ENCODE measurements around the gene DNAI1. TPM values are rescaled to one million over a fixed set of nuclear protein-coding genes. Genes with fewer than 3 reads are reported as not detected.

DNAI1 gene
- polyA plus RNA-seq, 1 donor (not counting 4 experiments of a cell fraction or from before 2014, with no cell fraction given), result 0.08 TPM

DNA sequence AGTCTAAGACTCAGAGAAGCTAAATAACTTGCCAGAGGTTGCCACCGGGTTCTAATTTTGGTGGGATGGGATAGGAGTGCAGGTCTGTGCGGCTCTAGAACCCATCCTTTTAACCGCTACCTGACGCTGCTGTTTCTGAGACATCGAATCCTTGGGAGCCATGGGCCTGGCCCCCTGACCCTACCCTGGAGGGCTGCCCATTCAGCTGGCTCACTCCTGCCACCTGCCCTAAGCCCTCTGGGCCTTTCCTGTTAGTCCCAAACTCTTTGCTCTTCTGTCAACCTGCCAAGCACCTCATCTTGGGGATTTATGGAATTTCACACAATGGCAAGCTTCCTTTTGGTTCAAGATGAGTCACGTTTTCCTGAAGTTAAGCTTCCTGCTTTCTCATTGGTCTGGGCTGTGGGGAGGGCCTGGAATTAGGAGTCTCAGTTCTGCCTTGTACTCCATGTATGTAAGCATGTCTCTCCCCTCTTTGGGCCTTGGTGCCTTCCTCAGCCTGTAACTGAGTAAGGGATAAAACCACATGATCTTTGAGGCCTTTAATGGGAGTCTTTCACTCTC, 37.6 kb downstream of the DNAI1 start:
- TF ChIP-seq CTCF (optimal IDR thresholded peaks at IDR 0.05 in 1 of 3, IDR thresholded peaks at IDR 0.05 in 1 of 3, conservative IDR thresholded peaks at IDR 0.05 in 1 of 3; ENCODE audit: extremely low read depth in 1 of 3, insufficient read depth in 2 of 3, low read length in 3 of 3), result no peak
- TF ChIP-seq EZH2 (IDR thresholded peaks at IDR 0.05; ENCODE audit: low read length), result no peak
- H3K9me3 ChIP-seq (ENCODE audit: control insufficient read depth, low read depth, low read length), result no peaks in the 10 kb centered on the region
- H3K4me3 ChIP-seq (ENCODE audit: control insufficient read depth in 2 of 3, extremely low read depth in 1 of 3, insufficient read depth in 2 of 3, low read depth in 1 of 3, low read length in 3 of 3), result no peak overlapping the region
- H3K9me1 ChIP-seq (ENCODE audit: control insufficient read depth, extremely low read depth, insufficient read depth, low read length), result no peaks in the 10 kb centered on the region
- dilution Hi-C loops (cut with MboI; ENCODE audit: extremely low pct_ligation_motif_present, low sequenced_read_pairs), result no loop called here
- H3K9ac ChIP-seq (ENCODE audit: control insufficient read depth, extremely low read depth, insufficient read depth, low read length), result no peak overlapping the region
- no peak overlapping the region for H3K4me2 ChIP-seq (ENCODE audit: control insufficient read depth, extremely low read depth, insufficient read depth, low read depth, low read length)
- H3K27ac ChIP-seq (ENCODE audit: control insufficient read depth, insufficient read depth, low read length), result no peak overlapping the region
- H2AFZ ChIP-seq (ENCODE audit: control insufficient read depth, low read length), result no peak overlapping the region
- no peaks in the 10 kb centered on the region for H3K79me2 ChIP-seq (ENCODE audit: control insufficient read depth, insufficient read depth, low read length)
- H3K36me3 ChIP-seq (ENCODE audit: control insufficient read depth in 2 of 2, extremely low read depth in 1 of 2, insufficient read depth in 2 of 2, low read length in 2 of 2), result no peaks in the 10 kb centered on the region
- peaks cover 19% of the 10 kb centered on the region for H3K4me1 ChIP-seq (ENCODE audit: control insufficient read depth, extremely low read depth, insufficient read depth, low read length)
- peak; percentile 15 for DNase-seq (ENCODE audit: low read depth, low spot score)
- H4K20me1 ChIP-seq (ENCODE audit: control insufficient read depth, extremely low read depth, insufficient read depth, low read length), result peaks cover 6% of the 10 kb centered on the region
- H3K27me3 ChIP-seq (ENCODE audit: control insufficient read depth, extremely low read depth, insufficient read depth, low read length), result peaks cover 4% of the 10 kb centered on the region
- peak; percentile 43 for FAIRE-seq

DNA sequence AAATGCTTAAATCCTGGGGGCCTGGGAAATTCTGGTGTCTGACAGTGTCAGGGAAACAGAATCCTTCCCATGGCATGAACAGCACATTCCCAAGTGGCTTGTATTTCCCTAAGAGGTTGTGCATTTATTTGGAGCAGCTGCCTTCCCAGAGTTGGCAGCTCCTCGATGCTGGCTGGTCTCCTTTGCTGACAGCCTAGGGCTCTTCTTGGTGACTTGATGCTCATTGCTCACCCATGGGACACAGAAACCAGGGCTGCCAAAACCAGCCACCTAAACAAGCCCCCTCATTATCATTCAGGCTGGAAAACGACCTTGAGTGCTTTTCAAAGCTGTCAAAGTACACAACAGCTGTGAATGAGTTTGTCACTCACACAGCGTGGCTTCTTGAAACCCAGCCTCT, 39.9 kb downstream of the DNAI1 start:
- Histone ChIP-seq H3K9ac (ENCODE audit: control insufficient read depth, extremely low read depth, insufficient read depth, low read length) (no peak overlapping the region), H3K4me3 (ENCODE audit: control insufficient read depth in 2 of 3, extremely low read depth in 1 of 3, insufficient read depth in 2 of 3, low read depth in 1 of 3, low read length in 3 of 3) (no peak overlapping the region), H3K36me3 (ENCODE audit: control insufficient read depth in 2 of 2, extremely low read depth in 1 of 2, insufficient read depth in 2 of 2, low read length in 2 of 2) (no peaks in the 10 kb centered on the region), H3K9me1 (ENCODE audit: control insufficient read depth, extremely low read depth, insufficient read depth, low read length) (no peaks in the 10 kb centered on the region), H3K4me1 (ENCODE audit: control insufficient read depth, extremely low read depth, insufficient read depth, low read length) (peaks cover 19% of the 10 kb centered on the region), H3K27ac (ENCODE audit: control insufficient read depth, insufficient read depth, low read length) (no peak overlapping the region), H4K20me1 (ENCODE audit: control insufficient read depth, extremely low read depth, insufficient read depth, low read length) (peaks cover 7% of the 10 kb centered on the region), H2AFZ (ENCODE audit: control insufficient read depth, low read length) (no peak overlapping the region), H3K27me3 (ENCODE audit: control insufficient read depth, extremely low read depth, insufficient read depth, low read length) (peaks cover 7% of the 10 kb centered on the region), H3K4me2 (ENCODE audit: control insufficient read depth, extremely low read depth, insufficient read depth, low read depth, low read length) (no peak overlapping the region), H3K9me3 (ENCODE audit: control insufficient read depth, low read depth, low read length) (no peaks in the 10 kb centered on the region), H3K79me2 (ENCODE audit: control insufficient read depth, insufficient read depth, low read length) (no peaks in the 10 kb centered on the region)
- no peak for TF ChIP-seq CTCF (optimal IDR thresholded peaks at IDR 0.05 in 1 of 3, IDR thresholded peaks at IDR 0.05 in 1 of 3, conservative IDR thresholded peaks at IDR 0.05 in 1 of 3; ENCODE audit: extremely low read depth in 1 of 3, insufficient read depth in 2 of 3, low read length in 3 of 3)
- no peak for TF ChIP-seq EZH2 (IDR thresholded peaks at IDR 0.05; ENCODE audit: low read length)
- dilution Hi-C loops (cut with MboI; ENCODE audit: extremely low pct_ligation_motif_present, low sequenced_read_pairs), result no loop called here
- FAIRE-seq, result no peak
- DNase-seq (ENCODE audit: low read depth, low spot score), result no peak
